ENCODE results near the gene PGPEP1. TPM values are rescaled to one million over a fixed set of nuclear protein-coding genes. Genes with fewer than 3 reads are reported as not detected.

The PGPEP1 gene
- total and polyA plus RNA-seq, 10 of the 15 experiments (the other 5 are each of a cell fraction or from before 2014, with no cell fraction given), result 13.8 to 39.4 (median 17.0) TPM

DNA sequence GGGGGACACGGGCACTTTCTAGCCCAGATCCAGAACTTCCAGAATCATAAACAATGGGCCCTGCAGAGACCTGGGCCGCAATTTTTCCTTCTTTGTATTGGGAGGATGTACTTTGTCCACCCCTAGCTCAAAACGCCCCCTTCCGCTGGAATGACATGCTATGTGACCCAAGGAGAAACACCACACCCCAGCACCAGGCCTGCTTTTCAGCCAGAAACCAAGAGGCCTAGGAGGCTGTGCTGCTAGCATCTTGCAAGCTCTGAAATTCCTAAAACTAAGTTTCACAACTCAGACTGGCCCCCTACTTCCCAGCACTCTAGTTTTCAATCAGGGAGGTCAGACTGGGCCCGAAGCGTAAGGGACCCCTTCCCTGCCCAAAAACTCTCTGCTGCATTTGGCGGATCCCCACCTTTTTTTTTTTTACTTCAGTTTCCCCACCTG is 18.1 kb upstream of the PGPEP1 start (continued):
- TF ChIP-seq, protein P1, sequence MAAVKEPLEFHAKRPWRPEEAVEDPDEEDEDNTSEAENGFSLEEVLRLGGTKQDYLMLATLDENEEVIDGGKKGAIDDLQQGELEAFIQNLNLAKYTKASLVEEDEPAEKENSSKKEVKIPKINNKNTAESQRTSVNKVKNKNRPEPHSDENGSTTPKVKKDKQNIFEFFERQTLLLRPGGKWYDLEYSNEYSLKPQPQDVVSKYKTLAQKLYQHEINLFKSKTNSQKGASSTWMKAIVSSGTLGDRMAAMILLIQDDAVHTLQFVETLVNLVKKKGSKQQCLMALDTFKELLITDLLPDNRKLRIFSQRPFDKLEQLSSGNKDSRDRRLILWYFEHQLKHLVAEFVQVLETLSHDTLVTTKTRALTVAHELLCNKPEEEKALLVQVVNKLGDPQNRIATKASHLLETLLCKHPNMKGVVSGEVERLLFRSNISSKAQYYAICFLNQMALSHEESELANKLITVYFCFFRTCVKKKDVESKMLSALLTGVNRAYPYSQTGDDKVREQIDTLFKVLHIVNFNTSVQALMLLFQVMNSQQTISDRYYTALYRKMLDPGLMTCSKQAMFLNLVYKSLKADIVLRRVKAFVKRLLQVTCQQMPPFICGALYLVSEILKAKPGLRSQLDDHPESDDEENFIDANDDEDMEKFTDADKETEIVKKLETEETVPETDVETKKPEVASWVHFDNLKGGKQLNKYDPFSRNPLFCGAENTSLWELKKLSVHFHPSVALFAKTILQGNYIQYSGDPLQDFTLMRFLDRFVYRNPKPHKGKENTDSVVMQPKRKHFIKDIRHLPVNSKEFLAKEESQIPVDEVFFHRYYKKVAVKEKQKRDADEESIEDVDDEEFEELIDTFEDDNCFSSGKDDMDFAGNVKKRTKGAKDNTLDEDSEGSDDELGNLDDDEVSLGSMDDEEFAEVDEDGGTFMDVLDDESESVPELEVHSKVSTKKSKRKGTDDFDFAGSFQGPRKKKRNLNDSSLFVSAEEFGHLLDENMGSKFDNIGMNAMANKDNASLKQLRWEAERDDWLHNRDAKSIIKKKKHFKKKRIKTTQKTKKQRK (IDR thresholded peaks at IDR 0.05; ENCODE audit: low read depth, low read length), result no peak
- TF ChIP-seq STAT1 (conservative IDR thresholded peaks at IDR 0.05), result no peak
- peak; percentile 25; the same call in 1 of the 2 replicates for TF ChIP-seq SMC3 (IDR thresholded peaks at IDR 0.05; ENCODE audit: borderline replicate concordance, low read length)
- TF ChIP-seq, protein P2, sequence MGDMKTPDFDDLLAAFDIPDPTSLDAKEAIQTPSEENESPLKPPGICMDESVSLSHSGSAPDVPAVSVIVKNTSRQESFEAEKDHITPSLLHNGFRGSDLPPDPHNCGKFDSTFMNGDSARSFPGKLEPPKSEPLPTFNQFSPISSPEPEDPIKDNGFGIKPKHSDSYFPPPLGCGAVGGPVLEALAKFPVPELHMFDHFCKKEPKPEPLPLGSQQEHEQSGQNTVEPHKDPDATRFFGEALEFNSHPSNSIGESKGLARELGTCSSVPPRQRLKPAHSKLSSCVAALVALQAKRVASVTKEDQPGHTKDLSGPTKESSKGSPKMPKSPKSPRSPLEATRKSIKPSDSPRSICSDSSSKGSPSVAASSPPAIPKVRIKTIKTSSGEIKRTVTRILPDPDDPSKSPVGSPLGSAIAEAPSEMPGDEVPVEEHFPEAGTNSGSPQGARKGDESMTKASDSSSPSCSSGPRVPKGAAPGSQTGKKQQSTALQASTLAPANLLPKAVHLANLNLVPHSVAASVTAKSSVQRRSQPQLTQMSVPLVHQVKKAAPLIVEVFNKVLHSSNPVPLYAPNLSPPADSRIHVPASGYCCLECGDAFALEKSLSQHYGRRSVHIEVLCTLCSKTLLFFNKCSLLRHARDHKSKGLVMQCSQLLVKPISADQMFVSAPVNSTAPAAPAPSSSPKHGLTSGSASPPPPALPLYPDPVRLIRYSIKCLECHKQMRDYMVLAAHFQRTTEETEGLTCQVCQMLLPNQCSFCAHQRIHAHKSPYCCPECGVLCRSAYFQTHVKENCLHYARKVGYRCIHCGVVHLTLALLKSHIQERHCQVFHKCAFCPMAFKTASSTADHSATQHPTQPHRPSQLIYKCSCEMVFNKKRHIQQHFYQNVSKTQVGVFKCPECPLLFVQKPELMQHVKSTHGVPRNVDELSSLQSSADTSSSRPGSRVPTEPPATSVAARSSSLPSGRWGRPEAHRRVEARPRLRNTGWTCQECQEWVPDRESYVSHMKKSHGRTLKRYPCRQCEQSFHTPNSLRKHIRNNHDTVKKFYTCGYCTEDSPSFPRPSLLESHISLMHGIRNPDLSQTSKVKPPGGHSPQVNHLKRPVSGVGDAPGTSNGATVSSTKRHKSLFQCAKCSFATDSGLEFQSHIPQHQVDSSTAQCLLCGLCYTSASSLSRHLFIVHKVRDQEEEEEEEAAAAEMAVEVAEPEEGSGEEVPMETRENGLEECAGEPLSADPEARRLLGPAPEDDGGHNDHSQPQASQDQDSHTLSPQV (IDR thresholded peaks at IDR 0.05), result no peak
- TF ChIP-seq, protein P3, sequence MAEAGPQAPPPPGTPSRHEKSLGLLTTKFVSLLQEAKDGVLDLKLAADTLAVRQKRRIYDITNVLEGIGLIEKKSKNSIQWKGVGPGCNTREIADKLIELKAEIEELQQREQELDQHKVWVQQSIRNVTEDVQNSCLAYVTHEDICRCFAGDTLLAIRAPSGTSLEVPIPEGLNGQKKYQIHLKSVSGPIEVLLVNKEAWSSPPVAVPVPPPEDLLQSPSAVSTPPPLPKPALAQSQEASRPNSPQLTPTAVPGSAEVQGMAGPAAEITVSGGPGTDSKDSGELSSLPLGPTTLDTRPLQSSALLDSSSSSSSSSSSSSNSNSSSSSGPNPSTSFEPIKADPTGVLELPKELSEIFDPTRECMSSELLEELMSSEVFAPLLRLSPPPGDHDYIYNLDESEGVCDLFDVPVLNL (IDR thresholded peaks at IDR 0.05; ENCODE audit: low read depth, low read length), result no peak
- TF ChIP-seq, protein P4, sequence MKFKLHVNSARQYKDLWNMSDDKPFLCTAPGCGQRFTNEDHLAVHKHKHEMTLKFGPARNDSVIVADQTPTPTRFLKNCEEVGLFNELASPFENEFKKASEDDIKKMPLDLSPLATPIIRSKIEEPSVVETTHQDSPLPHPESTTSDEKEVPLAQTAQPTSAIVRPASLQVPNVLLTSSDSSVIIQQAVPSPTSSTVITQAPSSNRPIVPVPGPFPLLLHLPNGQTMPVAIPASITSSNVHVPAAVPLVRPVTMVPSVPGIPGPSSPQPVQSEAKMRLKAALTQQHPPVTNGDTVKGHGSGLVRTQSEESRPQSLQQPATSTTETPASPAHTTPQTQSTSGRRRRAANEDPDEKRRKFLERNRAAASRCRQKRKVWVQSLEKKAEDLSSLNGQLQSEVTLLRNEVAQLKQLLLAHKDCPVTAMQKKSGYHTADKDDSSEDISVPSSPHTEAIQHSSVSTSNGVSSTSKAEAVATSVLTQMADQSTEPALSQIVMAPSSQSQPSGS (IDR thresholded peaks at IDR 0.05; ENCODE audit: low read length), result no peak
- TF ChIP-seq MYC (IDR thresholded peaks at IDR 0.05; ENCODE audit: insufficient read depth, insufficient read length, insufficient replicate concordance, low read length, severe bottlenecking), result no peak
- TF ChIP-seq CHD4 (IDR thresholded peaks at IDR 0.05), result no peak
